OCI-LY3 (cell line): ENCODE data around the gene GDF11.

Experiments
- EZH2phosphoT487 ChIP-seq: fragments of 200-600 bp; shearing (Covaris generic); IDR thresholded peaks from 2 replicates; pipeline ENCODE4 v1.6.1; 2018; ENCODE audit warnings: antibody characterized with exemption, mixed run types, low read depth
- TF ChIP-seq, protein P1 (sequence below): fragments of 200-600, 300-600 bp; sonication (generic); IDR thresholded peaks from 2 replicates; pipeline ENCODE4 v1.5.1; 2014; ENCODE audit warnings: antibody characterized with exemption, low read length, low read depth

DNA sequence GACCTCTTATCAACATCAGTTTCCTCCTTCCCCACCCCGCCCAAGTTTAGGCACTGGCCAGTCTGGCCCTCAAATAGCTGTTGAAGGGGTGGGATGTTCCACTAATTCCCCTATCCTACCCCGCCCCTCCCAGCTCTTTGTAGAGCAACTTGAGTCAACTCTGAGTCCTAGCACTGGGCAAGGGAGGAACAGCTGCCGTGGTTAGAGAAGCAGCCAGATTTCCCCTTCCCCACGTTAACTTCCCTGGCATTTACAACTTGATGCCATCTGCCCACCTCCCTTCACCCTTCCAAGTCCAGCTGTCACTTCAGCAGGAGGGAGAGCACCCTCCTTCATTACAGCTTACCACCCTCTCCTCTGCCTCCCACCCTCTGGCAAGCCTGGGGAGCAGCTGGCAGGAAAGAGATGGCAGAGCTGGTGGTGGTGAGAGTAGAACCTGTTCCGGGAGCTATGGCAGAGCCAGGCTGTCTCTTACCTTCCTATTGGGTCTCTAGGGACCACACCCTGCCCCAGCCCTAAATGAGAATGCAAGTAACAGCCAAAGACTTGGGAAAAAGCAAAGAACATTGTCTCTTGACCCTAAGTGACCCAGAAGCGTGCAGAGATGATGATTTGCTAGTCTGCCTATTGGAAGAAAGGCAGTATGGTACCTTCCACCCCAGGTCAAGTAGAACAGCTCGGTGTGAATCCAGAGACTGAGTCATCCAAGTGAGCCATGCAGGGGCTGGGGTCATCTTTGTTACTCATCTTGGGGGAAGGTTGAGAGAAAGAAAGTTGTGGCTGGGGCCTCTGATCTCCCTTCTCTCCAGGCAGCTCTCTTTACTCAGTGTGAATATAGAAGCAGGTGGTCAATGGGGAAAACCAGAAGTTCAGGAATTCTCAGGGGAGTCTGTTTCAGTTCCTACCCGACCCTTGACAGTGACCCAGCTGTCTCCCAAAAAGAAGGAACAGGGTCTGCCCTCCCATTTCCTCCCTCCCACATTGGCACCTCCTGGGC, 25.6 kb upstream of the GDF11 start:
- TF ChIP-seq, protein P1, sequence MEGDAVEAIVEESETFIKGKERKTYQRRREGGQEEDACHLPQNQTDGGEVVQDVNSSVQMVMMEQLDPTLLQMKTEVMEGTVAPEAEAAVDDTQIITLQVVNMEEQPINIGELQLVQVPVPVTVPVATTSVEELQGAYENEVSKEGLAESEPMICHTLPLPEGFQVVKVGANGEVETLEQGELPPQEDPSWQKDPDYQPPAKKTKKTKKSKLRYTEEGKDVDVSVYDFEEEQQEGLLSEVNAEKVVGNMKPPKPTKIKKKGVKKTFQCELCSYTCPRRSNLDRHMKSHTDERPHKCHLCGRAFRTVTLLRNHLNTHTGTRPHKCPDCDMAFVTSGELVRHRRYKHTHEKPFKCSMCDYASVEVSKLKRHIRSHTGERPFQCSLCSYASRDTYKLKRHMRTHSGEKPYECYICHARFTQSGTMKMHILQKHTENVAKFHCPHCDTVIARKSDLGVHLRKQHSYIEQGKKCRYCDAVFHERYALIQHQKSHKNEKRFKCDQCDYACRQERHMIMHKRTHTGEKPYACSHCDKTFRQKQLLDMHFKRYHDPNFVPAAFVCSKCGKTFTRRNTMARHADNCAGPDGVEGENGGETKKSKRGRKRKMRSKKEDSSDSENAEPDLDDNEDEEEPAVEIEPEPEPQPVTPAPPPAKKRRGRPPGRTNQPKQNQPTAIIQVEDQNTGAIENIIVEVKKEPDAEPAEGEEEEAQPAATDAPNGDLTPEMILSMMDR, result no peak
- TF ChIP-seq EZH2phosphoT487, result no peak
